ENCODE measurements around the gene TMEM41B. TPM values are rescaled to one million over a fixed set of nuclear protein-coding genes. Genes with fewer than 3 reads are reported as not detected.
A peak's percentile ranks its signal among the peaks of the same experiment; 100 is the strongest.

The TMEM41B gene
- total and polyA plus RNA-seq, 2 of the 8 experiments (the other 6 are each of a cell fraction or from before 2014, with no cell fraction given), result 24.3 to 50.1 TPM

DNA sequence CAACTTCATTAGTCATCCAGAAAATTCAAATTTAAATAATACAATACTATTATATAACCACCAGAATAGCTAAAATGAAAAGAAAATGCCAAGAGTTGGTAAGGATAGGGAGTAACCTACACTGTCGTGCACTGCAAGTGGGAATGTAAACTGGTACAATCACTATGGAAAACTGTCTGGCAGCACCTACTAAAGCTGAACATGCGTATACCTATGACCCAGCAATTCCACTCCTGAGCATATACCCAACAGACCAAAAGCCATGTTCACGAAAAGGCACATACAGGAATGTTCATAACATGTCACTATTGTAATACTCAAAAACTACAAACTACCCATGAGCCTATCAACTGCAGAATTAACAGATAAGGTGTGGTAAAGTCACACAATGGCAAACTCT lies 81.9 kb downstream of the TMEM41B start:
- no peak for DNase-seq (ENCODE audit: low read depth in 1 of 2, low spot score in 2 of 2)
- no peak overlapping the region for H3K18ac ChIP-seq (ENCODE audit: extremely low read depth, low read length)
- H3K79me2 ChIP-seq (ENCODE audit: control insufficient read depth in 1 of 2, insufficient read depth in 2 of 2, low read length in 2 of 2), result peaks cover 13 to 68% of the 10 kb centered on the region in 2 experiments
- no peak overlapping the region for H3K14ac ChIP-seq (ENCODE audit: insufficient read length)
- peak overlapping the region in 1 of 2 experiments; percentile 68; a peak in 1 of 4 replicates for H3K4me2 ChIP-seq (ENCODE audit: insufficient read depth in 1 of 2, low read depth in 2 of 2, low read length in 2 of 2)
- no peak overlapping the region for H3K56ac ChIP-seq (replicated peaks; ENCODE audit: insufficient read length, low read depth, low read length)
- H3K36me3 ChIP-seq (ENCODE audit: control insufficient read depth in 2 of 4, insufficient read depth in 4 of 4, low read length in 3 of 4), result 0 out of 8 replicates have a peak, but pooled peaks cover 0 to 2% (median 0%) of the 10 kb centered on the region in 4 experiments
- WGBS, 2 experiments (ENCODE audit: extremely low coverage in 1 of 2, insufficient coverage in 1 of 2, insufficient read length in 1 of 2, insufficient replicate concordance in 2 of 2, low coverage in 1 of 2, low lambda C conversion rate in 2 of 2, missing lambda C conversion rate in 1 of 2), result 78% methylated on average over 3 of the region's 3 CpGs; no CpG with 5 or more reads in 1 of the 2 experiments
- no peak overlapping the region for H3K27ac ChIP-seq (ENCODE audit: low read depth, low read length)
- no peak overlapping the region for H2AK5ac ChIP-seq (ENCODE audit: low read depth, low read length)
- peaks cover 0 to 13% (median 0%) of the 10 kb centered on the region in 4 experiments; a peak in 4 of 7 replicates for H3K27me3 ChIP-seq (replicated peaks in 1 of 4; ENCODE audit: control insufficient read depth in 3 of 4, extremely low read depth in 1 of 4, insufficient read depth in 3 of 4, low read length in 3 of 4)
- H3K79me1 ChIP-seq (ENCODE audit: low read depth, low read length), result peaks cover 9% of the 10 kb centered on the region
- peak overlapping the region; percentile 13; the same call in 1 of the 2 replicates for H2BK20ac ChIP-seq (ENCODE audit: low read length)
- H2BK15ac ChIP-seq (ENCODE audit: low read length), result no peak overlapping the region
- H3K4me1 ChIP-seq (replicated peaks in 1 of 4; ENCODE audit: control insufficient read depth in 3 of 4, insufficient read depth in 4 of 4, low read length in 3 of 4), result peaks cover 15 to 27% (median 23%) of the 10 kb centered on the region in 4 experiments; a peak in 6 of 7 replicates
- peaks cover 6 to 11% of the 10 kb centered on the region in 2 experiments; a peak in 2 of 4 replicates for H3K9me3 ChIP-seq (ENCODE audit: insufficient read depth in 2 of 2, low read depth in 1 of 2, low read length in 1 of 2)
- no peak for FAIRE-seq
- ChIA-PET POLR2A (ENCODE audit: partially characterized antibody) (interaction anchor here (1.3 kb wide), 1 partner anchor 43 kb away, joined by 3 read pairs; no protein-coding TSS in a partner anchor), CTCF (ENCODE audit: partially characterized antibody) (interaction anchor here (0.6 to 1.4 kb wide), 2 partner anchors 29 to 197 kb away, joined by 3 read pairs; no protein-coding TSS in a partner anchor)
- H3K9ac ChIP-seq (replicated peaks in 1 of 4; ENCODE audit: extremely low read depth in 1 of 4, low read depth in 3 of 4, low read length in 3 of 4), result no peak overlapping the region
- H4K20me1 ChIP-seq (replicated peaks in 1 of 2; ENCODE audit: control insufficient read depth in 1 of 2, insufficient read depth in 2 of 2, low read length in 2 of 2), result peaks cover 13 to 15% of the 10 kb centered on the region in 2 experiments
- no peak overlapping the region for H3K23ac ChIP-seq (ENCODE audit: insufficient read length)
- no peak overlapping the region for H2AFZ ChIP-seq (ENCODE audit: low read length)
- H4K91ac ChIP-seq (replicated peaks; ENCODE audit: insufficient read length, low read length), result peak overlapping the region; percentile 91
- H2BK12ac ChIP-seq (ENCODE audit: low read depth, low read length), result no peak overlapping the region
- peak overlapping the region in 1 of 4 experiments; percentile 50; a peak in 2 of 8 replicates for H3K4me3 ChIP-seq (ENCODE audit: extremely low read depth in 1 of 4, insufficient read depth in 2 of 4, low read depth in 3 of 4, low read length in 4 of 4)
- H4K8ac ChIP-seq (ENCODE audit: extremely low read depth, insufficient read depth, low read length), result no peak overlapping the region
- H2BK5ac ChIP-seq (ENCODE audit: low read depth, low read length), result no peak overlapping the region
- no peak overlapping the region for H3K4ac ChIP-seq (replicated peaks; ENCODE audit: insufficient read length, low read depth, low read length)
- no peak overlapping the region for H4K5ac ChIP-seq (ENCODE audit: insufficient read length, low read depth, low read length)
- H3K23me2 ChIP-seq (ENCODE audit: low read depth, low read length), result no peaks in the 10 kb centered on the region
- peak overlapping the region; percentile 87 for H2BK120ac ChIP-seq (replicated peaks; ENCODE audit: low read depth, low read length)

Measured in H1 (cell line).